ENCODE results near the gene DNAH5. TPM values are rescaled to one million over a fixed set of nuclear protein-coding genes. Genes with fewer than 3 reads are reported as not detected.

Gene DNAH5
- total and polyA plus RNA-seq, 2 of the 8 experiments (the other 6 are each of a cell fraction or from before 2014, with no cell fraction given) = 0.30 to 0.73 TPM

DNA sequence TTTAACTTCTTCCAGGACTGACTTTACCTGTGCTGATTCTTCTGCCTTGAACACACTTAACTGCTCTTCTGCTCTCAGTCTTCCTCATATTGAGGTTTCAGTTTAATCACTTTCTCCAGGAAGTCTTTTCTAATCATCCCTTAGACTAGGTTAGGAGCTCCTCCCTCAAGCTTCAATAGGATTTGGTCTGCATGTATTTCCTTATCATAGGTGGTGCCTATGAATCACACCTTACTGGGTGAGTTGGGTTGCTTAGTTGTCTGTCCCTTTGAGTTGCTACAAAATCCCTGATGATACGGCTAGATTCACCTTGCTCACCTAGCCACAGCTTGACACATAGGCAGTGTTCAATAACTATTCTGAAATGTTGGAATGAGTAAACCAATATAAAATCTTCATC lies 164.4 kb downstream of the DNAH5 start (continued):
- no peak for TF ChIP-seq SIRT6 (IDR thresholded peaks at IDR 0.05; ENCODE audit: low read length)
- TF ChIP-seq, protein P1, sequence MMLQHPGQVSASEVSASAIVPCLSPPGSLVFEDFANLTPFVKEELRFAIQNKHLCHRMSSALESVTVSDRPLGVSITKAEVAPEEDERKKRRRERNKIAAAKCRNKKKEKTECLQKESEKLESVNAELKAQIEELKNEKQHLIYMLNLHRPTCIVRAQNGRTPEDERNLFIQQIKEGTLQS (IDR thresholded peaks at IDR 0.05; ENCODE audit: insufficient read depth, low read depth, low read length) = no peak
- TF ChIP-seq CTBP2 (IDR thresholded peaks at IDR 0.05; ENCODE audit: borderline replicate concordance, insufficient read depth, insufficient read length, low read length) = no peak

All from H1 (cell line).